SKM-1 (cell line): Measurements from ENCODE around the gene HDLBP.

Source experiments
- DNase-seq: peaks from one replicate; lab custom pipeline; 2025; ENCODE audit not compliant: unreplicated experiment; lab: John Stamatoyannopoulos, UW

The HDLBP gene

GRCh38 chr2:241232736-241233575 is 82.5 kb downstream of the HDLBP start:
- DNase-seq, result no peak

- no peak for DNase-seq
Measured at GRCh38 chr2:241230435-241230834, 85.0 kb downstream of the HDLBP start.

- no peak for DNase-seq
Measured at GRCh38 chr2:241229563-241230401, 85.7 kb downstream of the HDLBP start.

GRCh38 chr2:241228860-241229516 is 86.5 kb downstream of the HDLBP start:
- DNase-seq, result no peak

- DNase-seq, result no peak
Measured at GRCh38 chr2:241228081-241228859, 87.2 kb downstream of the HDLBP start.

GRCh38 chr2:241227594-241227993 is 87.9 kb downstream of the HDLBP start:
- no peak for DNase-seq

GRCh38 chr2:241226723-241227572 is 88.5 kb downstream of the HDLBP start:
- no peak for DNase-seq

GRCh38 chr2:241225983-241226382 is 89.5 kb downstream of the HDLBP start:
- no peak for DNase-seq

- no peak for DNase-seq
Measured at GRCh38 chr2:241225545-241225944, 89.9 kb downstream of the HDLBP start.

GRCh38 chr2:241224851-241225438 is 90.5 kb downstream of the HDLBP start:
- no peak for DNase-seq

- no peak for DNase-seq
Measured at GRCh38 chr2:241224018-241224850, 91.2 kb downstream of the HDLBP start.

- no peak for DNase-seq
Measured at GRCh38 chr2:241223211-241224017, 92.1 kb downstream of the HDLBP start.

GRCh38 chr2:241219856-241220356 is 95.6 kb downstream of the HDLBP start:
- DNase-seq, result no peak

- no peak for DNase-seq
Measured at GRCh38 chr2:241219030-241219382, 96.5 kb downstream of the HDLBP start.

GRCh38 chr2:241218131-241219029 is 97.1 kb downstream of the HDLBP start:
- DNase-seq, result peak; percentile 37

- DNase-seq, result no peak
Measured at GRCh38 chr2:241217320-241218031, 98.0 kb downstream of the HDLBP start.
